K562 (cell line): ENCODE data around the gene ATXN7L1. TPM values are rescaled to one million over a fixed set of nuclear protein-coding genes. Genes with fewer than 3 reads are reported as not detected.

ENCODE experiments used
- DPF2 ChIP-seq: fragments of 450-650 bp; IDR thresholded peaks from 2 replicates; pipeline ENCODE4 v1.6.1; 2016
- FOXO4 ChIP-seq: fragments of 450-650 bp; formaldehyde crosslinking; IDR thresholded peaks from 2 replicates; pipeline ENCODE4 v1.4.0; 2020; ENCODE audit warnings: mild to moderate bottlenecking, moderate library complexity
- MYNN ChIP-seq, 2 experiments: sonication (generic); formaldehyde crosslinking in 1 of 2; IDR thresholded peaks; 2 replicates each; pipeline versions ENCODE4 v1.5.0 to v1.6.1; 2016 to 2020; ENCODE audit warnings: antibody characterized with exemption in 1 of 2, missing genetic modification reagents in 1 of 2
- POLR2A ChIP-seq: fragments of 450-650 bp; conservative IDR thresholded peaks from 2 replicates; pipeline ENCODE4 v1.6.1; 2016
- TEAD1 ChIP-seq, 2 experiments: fragments of 450-650 bp in 1 of 2; sonication (generic) in 1 of 2; formaldehyde crosslinking; IDR thresholded peaks; 2 replicates each; pipeline versions ENCODE4 v1.4.0 to v1.8.0; 2020 to 2022; ENCODE audit warnings: mild to moderate bottlenecking in 2 of 2, missing genetic modification reagents in 1 of 2
- ZBTB34 ChIP-seq: fragments of 250-450 bp; sonication (Bioruptor Pico); IDR thresholded peaks from 2 replicates; pipeline ENCODE4 v1.8.0; 2021; ENCODE audit warnings: mild to moderate bottlenecking, moderate library complexity
- ZNF133 ChIP-seq: fragments of 250-450 bp; sonication (Bioruptor Pico); IDR thresholded peaks from 2 replicates; pipeline ENCODE4 v1.4.0; 2020; ENCODE audit warnings: mild to moderate bottlenecking
- ZNF407 ChIP-seq: fragments of 450-650 bp; IDR thresholded peaks from 2 replicates; pipeline ENCODE4 v1.6.1; 2016; ENCODE audit warnings: low read depth
- polyA plus RNA-seq, 8 experiments: library from polyadenylated mRNA; depleted of rRNA in 4 of 8; stranded (reverse) in 5 of 8; unstranded in 3 of 8; fragments of >200 nt; fragmentation: Nextera tagmentation in 2 of 8; fragmentation: Illumina TruSeq in 1 of 8; extraction: Ambion mirVana in 2 of 8; extraction: Trizol in 1 of 8; gene quantifications; 2 replicates each; pipeline versions ENCODE4 v1.2.1 to v1.2.3, GENCODE V29; 2011 to 2014; ENCODE audit warnings: inconsistent platforms in 1 of 8, missing spikeins in 1 of 8
- total RNA-seq, 7 experiments: library from RNA; depleted of rRNA in 6 of 7; stranded (reverse); fragments of >200 nt in 6 of 7; fragmentation: Illumina TruSeq in 2 of 7; extraction: Trizol in 2 of 7; gene quantifications; 2 replicates each; pipeline versions ENCODE4 v1.2.1 to v1.2.3, GENCODE V29; 2011 to 2021; ENCODE audit warnings: low replicate concordance in 1 of 7
- TF ChIP-seq, protein P1 (sequence below): fragments of 450-650 bp; IDR thresholded peaks from 2 replicates; pipeline ENCODE4 v1.7.1; 2018; ENCODE audit warnings: mild to moderate bottlenecking, low read depth; ENCODE audit not compliant: partially characterized antibody
- TF ChIP-seq, protein P2 (sequence below): sonication (generic); formaldehyde crosslinking; IDR thresholded peaks from 2 replicates; pipeline ENCODE4 v1.8.1; 2023; ENCODE audit warnings: mild to moderate bottlenecking, missing genetic modification reagents

Gene ATXN7L1
- total and polyA plus RNA-seq, 9 of the 15 experiments (the other 6 are each of a cell fraction or from before 2014, with no cell fraction given), result 6.6 to 13.7 (median 10.7) TPM

DNA sequence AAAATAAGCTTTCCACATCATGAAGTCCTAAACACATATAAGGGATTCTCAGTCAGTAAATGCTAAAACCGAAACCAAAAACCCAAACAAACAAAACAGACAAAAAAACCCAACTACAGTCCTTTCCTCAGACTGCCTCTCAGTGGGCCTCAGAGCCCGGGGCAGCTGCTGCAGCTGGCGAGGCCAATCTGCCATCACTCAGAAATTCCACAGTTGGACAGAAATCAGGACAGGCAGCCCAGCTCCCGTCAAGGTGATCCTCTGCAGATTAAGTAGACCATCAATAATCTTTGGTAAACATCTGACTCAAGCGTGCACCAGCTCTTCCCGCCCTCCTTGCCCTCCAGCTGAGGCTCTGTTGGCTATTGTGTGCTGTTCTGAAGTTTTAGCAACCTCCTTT is 142.2 kb downstream of the ATXN7L1 start (continued):
- TF ChIP-seq MYNN (IDR thresholded peaks at IDR 0.05) (no peak), MYNN (CRISPR knock-in tag; IDR thresholded peaks at IDR 0.05) (no peak), ZNF133 (CRISPR knock-in tag) (no peak), DPF2 (no peak), TEAD1 (CRISPR knock-in tag; IDR thresholded peaks at IDR 0.05) (0 out of 4 replicates have a peak, but pooled peaks of 1 of the 2 experiments have one; percentile 41), FOXO4 (CRISPR knock-in tag) (no peak), POLR2A (no peak), ZBTB34 (no peak), ZNF407 (no peak)
- TF ChIP-seq, protein P1, sequence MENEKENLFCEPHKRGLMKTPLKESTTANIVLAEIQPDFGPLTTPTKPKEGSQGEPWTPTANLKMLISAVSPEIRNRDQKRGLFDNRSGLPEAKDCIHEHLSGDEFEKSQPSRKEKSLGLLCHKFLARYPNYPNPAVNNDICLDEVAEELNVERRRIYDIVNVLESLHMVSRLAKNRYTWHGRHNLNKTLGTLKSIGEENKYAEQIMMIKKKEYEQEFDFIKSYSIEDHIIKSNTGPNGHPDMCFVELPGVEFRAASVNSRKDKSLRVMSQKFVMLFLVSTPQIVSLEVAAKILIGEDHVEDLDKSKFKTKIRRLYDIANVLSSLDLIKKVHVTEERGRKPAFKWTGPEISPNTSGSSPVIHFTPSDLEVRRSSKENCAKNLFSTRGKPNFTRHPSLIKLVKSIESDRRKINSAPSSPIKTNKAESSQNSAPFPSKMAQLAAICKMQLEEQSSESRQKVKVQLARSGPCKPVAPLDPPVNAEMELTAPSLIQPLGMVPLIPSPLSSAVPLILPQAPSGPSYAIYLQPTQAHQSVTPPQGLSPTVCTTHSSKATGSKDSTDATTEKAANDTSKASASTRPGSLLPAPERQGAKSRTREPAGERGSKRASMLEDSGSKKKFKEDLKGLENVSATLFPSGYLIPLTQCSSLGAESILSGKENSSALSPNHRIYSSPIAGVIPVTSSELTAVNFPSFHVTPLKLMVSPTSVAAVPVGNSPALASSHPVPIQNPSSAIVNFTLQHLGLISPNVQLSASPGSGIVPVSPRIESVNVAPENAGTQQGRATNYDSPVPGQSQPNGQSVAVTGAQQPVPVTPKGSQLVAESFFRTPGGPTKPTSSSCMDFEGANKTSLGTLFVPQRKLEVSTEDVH, result no peak
- TF ChIP-seq, protein P2, sequence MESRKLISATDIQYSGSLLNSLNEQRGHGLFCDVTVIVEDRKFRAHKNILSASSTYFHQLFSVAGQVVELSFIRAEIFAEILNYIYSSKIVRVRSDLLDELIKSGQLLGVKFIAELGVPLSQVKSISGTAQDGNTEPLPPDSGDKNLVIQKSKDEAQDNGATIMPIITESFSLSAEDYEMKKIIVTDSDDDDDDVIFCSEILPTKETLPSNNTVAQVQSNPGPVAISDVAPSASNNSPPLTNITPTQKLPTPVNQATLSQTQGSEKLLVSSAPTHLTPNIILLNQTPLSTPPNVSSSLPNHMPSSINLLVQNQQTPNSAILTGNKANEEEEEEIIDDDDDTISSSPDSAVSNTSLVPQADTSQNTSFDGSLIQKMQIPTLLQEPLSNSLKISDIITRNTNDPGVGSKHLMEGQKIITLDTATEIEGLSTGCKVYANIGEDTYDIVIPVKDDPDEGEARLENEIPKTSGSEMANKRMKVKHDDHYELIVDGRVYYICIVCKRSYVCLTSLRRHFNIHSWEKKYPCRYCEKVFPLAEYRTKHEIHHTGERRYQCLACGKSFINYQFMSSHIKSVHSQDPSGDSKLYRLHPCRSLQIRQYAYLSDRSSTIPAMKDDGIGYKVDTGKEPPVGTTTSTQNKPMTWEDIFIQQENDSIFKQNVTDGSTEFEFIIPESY (CRISPR knock-in tag), result no peak
